Measurements from ENCODE around the gene CCDC32.

CCDC32 gene

GRCh38 chr15:40565333-40566238 lies 744 bp upstream of the CCDC32 start:
- peak overlapping the region; percentile 92 for H3K4me3 ChIP-seq (ENCODE audit: low read depth, low read length)
- no peak for DNase-seq (ENCODE audit: low read depth)
- no peak for TF ChIP-seq CTCF (conservative IDR thresholded peaks at IDR 0.05; ENCODE audit: low read depth, low read length)

GRCh38 chr15:40563426-40563825 lies 1.4 kb downstream of the CCDC32 start:
- no peak for TF ChIP-seq CTCF (conservative IDR thresholded peaks at IDR 0.05; ENCODE audit: low read depth, low read length)
- H3K4me3 ChIP-seq (ENCODE audit: low read depth, low read length), result no peak overlapping the region

GRCh38 chr15:40562691-40563090 lies 2.2 kb downstream of the CCDC32 start:
- TF ChIP-seq CTCF (conservative IDR thresholded peaks at IDR 0.05; ENCODE audit: low read depth, low read length), result no peak
- DNase-seq (ENCODE audit: low read depth), result no peak
- no peak overlapping the region for H3K4me3 ChIP-seq (ENCODE audit: low read depth, low read length)

More at GRCh38 chr15:40563426-40563825, 1.4 kb downstream of the CCDC32 start:
- no peak for DNase-seq (ENCODE audit: low read depth)

- no peak for DNase-seq (ENCODE audit: low read depth)
- no peak overlapping the region for H3K4me3 ChIP-seq (ENCODE audit: low read depth, low read length)
- TF ChIP-seq CTCF (conservative IDR thresholded peaks at IDR 0.05; ENCODE audit: low read depth, low read length), result no peak
Observed at GRCh38 chr15:40558952-40559742, 5.7 kb downstream of the CCDC32 start.

- no peak for TF ChIP-seq CTCF (conservative IDR thresholded peaks at IDR 0.05; ENCODE audit: low read depth, low read length)
- no peak overlapping the region for H3K4me3 ChIP-seq (ENCODE audit: low read depth, low read length)
- DNase-seq (ENCODE audit: low read depth), result no peak
Observed at GRCh38 chr15:40555876-40556275, 9.0 kb downstream of the CCDC32 start.

GRCh38 chr15:40554161-40554525 lies 10.7 kb downstream of the CCDC32 start:
- no peak for DNase-seq (ENCODE audit: low read depth)
- no peak overlapping the region for H3K4me3 ChIP-seq (ENCODE audit: low read depth, low read length)
- no peak for TF ChIP-seq CTCF (conservative IDR thresholded peaks at IDR 0.05; ENCODE audit: low read depth, low read length)
